OCI-LY1 (cell line): ENCODE measurements around the gene ASCL2.

Experiments
- EZH2 ChIP-seq: fragments of 200-600 bp; sonication (generic), shearing (Covaris generic); IDR thresholded peaks from 2 replicates; pipeline ENCODE4 v1.8.0; 2017; ENCODE audit warnings: borderline replicate concordance, mixed run types, mild to moderate bottlenecking, antibody characterized with exemption, low read length, moderate library complexity, mixed read lengths
- TF ChIP-seq, protein P1 (sequence below): fragments of 200-600 bp; sonication (generic), shearing (Covaris generic); IDR thresholded peaks from 2 replicates; pipeline ENCODE4 v1.5.1; 2017; ENCODE audit warnings: mild to moderate bottlenecking, antibody characterized with exemption, low read length, moderate library complexity, mixed read lengths

DNA sequence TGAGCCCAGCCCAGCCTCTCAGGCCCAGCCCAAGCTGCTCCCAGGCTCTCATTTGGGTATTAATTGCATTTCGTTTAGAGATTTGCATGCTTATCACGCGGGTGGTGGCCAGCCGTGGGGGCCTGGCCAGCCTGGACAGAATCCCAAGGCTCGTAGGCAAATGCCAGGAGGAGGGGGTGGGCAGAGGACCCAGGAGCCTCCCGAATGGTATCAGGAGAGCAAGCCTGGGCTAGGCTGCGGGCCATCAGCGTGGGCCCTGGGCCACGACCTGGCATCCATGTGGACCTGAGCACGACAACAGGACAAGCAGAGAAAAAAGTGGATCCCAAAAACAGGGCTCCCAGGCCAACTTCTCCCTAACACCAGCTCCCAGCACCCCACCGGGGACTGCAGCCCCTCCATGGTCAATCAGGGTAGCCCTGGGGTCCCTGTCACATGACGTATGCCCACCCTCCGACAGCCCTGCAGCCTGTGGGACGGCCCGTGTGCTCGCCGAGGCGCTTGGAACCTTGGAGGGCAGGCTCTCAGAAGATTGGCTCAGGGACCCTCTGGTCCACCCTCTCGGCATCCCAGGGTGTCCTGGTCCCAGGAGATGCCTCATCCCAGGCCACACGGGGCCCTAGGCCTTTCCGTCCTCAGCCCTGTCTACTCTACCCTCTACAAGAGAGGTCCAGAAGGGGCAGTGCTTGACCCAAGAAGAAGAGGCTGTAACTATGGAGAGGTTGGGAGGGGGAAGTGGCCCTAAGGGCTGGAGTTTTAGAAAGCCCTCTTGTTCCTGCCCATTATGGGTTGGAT, 8.8 kb downstream of the ASCL2 start:
- TF ChIP-seq, protein P1, sequence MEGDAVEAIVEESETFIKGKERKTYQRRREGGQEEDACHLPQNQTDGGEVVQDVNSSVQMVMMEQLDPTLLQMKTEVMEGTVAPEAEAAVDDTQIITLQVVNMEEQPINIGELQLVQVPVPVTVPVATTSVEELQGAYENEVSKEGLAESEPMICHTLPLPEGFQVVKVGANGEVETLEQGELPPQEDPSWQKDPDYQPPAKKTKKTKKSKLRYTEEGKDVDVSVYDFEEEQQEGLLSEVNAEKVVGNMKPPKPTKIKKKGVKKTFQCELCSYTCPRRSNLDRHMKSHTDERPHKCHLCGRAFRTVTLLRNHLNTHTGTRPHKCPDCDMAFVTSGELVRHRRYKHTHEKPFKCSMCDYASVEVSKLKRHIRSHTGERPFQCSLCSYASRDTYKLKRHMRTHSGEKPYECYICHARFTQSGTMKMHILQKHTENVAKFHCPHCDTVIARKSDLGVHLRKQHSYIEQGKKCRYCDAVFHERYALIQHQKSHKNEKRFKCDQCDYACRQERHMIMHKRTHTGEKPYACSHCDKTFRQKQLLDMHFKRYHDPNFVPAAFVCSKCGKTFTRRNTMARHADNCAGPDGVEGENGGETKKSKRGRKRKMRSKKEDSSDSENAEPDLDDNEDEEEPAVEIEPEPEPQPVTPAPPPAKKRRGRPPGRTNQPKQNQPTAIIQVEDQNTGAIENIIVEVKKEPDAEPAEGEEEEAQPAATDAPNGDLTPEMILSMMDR = no peak
- TF ChIP-seq EZH2 = no peak
